H1 (cell line): ENCODE measurements around the gene MACIR. TPM values are rescaled to one million over a fixed set of nuclear protein-coding genes. Genes with fewer than 3 reads are reported as not detected.

ENCODE experiments used
- CTCF ChIA-PET: fragments of 300-600 bp; sonication (Branson Sonifier 250); formaldehyde crosslinking; loops from one replicate; lab custom pipeline; 2021; ENCODE audit not compliant: partially characterized antibody; lab: Charles Lee
- POLR2A ChIA-PET: fragments of 300-600 bp; sonication (Branson Sonifier 250); formaldehyde crosslinking; loops from one replicate; lab custom pipeline; 2021; ENCODE audit warnings: inconsistent platforms; ENCODE audit not compliant: partially characterized antibody; lab: Charles Lee
- DNase-seq, 2 experiments: peaks; one replicate each; pipeline versions ENCODE4 v3.0.0 to v3.0.0-alpha.2; 2010 to 2022; ENCODE audit warnings: low spot score in 2 of 2, low read depth in 1 of 2, mixed read lengths in 1 of 2
- FAIRE-seq: peaks from 2 replicates; lab custom pipeline; 2011; peaks lifted over from hg19 to GRCh38; lab: Jason Lieb, UNC
- H2AFZ ChIP-seq: 2 replicates; pipeline ENCODE4 v1.8.1; 2012; ENCODE audit warnings: low read length, inconsistent platforms
- H2AK5ac ChIP-seq: 2 replicates; pipeline ENCODE4 v1.6.1; 2013; ENCODE audit warnings: low read depth, low read length
- H2BK120ac ChIP-seq: replicated peaks from 2 replicates; pipeline ENCODE3; 2013; ENCODE audit warnings: low read depth, low read length, inconsistent platforms
- H2BK12ac ChIP-seq: 2 replicates; pipeline ENCODE4 v1.6.1; 2013; ENCODE audit warnings: low read depth, low read length
- H2BK15ac ChIP-seq: 2 replicates; pipeline ENCODE4 v1.6.1; 2013; ENCODE audit warnings: low read length
- H2BK20ac ChIP-seq: 2 replicates; pipeline ENCODE4 v1.6.1; 2013; ENCODE audit warnings: low read length
- H2BK5ac ChIP-seq: 2 replicates; pipeline ENCODE4 v1.6.1; 2013; ENCODE audit warnings: low read depth, low read length
- H3K14ac ChIP-seq: 2 replicates; pipeline ENCODE4 v1.6.1; 2013; ENCODE audit warnings: inconsistent platforms; ENCODE audit not compliant: insufficient read length
- H3K18ac ChIP-seq: 2 replicates; pipeline ENCODE4 v1.6.1; 2013; ENCODE audit warnings: low read length; ENCODE audit errors: extremely low read depth
- H3K23ac ChIP-seq: 2 replicates; pipeline ENCODE4 v1.6.1; 2013; ENCODE audit warnings: inconsistent platforms; ENCODE audit not compliant: insufficient read length
- H3K23me2 ChIP-seq: 2 replicates; pipeline ENCODE4 v1.6.1; 2013; ENCODE audit warnings: low read depth, low read length
- H3K27ac ChIP-seq: 2 replicates; pipeline ENCODE4 v1.6.1; 2011; ENCODE audit warnings: low read depth, low read length, inconsistent platforms
- H3K27me3 ChIP-seq, 4 experiments: replicated peaks in 1 of 4; 1 replicate in 1 of 4; 2 replicates in 3 of 4; pipeline versions ENCODE4 v1.6.1 to v1.8.1; 2011 to 2013; ENCODE audit warnings: low read length in 3 of 4, mild to moderate bottlenecking in 3 of 4, inconsistent platforms in 2 of 4, mixed read lengths in 2 of 4, moderate library complexity in 1 of 4; ENCODE audit not compliant: control insufficient read depth in 3 of 4, insufficient read depth in 3 of 4; ENCODE audit errors: extremely low read depth in 1 of 4
- H3K36me3 ChIP-seq, 4 experiments: 2 replicates each; pipeline versions ENCODE4 v1.6.1 to v1.8.1; 2011 to 2013; ENCODE audit warnings: mild to moderate bottlenecking in 4 of 4, low read length in 3 of 4, moderate library complexity in 2 of 4, control low read depth in 1 of 4, inconsistent platforms in 1 of 4; ENCODE audit not compliant: insufficient read depth in 4 of 4, control insufficient read depth in 2 of 4
- H3K4ac ChIP-seq: replicated peaks from 2 replicates; pipeline ENCODE3; 2013; ENCODE audit warnings: low read length, low read depth, mixed read lengths, inconsistent platforms; ENCODE audit not compliant: insufficient read length
- H3K4me1 ChIP-seq, 4 experiments: replicated peaks in 1 of 4; 1 replicate in 1 of 4; 2 replicates in 3 of 4; pipeline versions ENCODE4 v1.6.1 to v1.8.1; 2011 to 2013; ENCODE audit warnings: low read length in 3 of 4, inconsistent platforms in 2 of 4, mixed read lengths in 1 of 4; ENCODE audit not compliant: insufficient read depth in 4 of 4, control insufficient read depth in 3 of 4
- H3K4me2 ChIP-seq, 2 experiments: 2 replicates each; pipeline versions ENCODE4 v1.6.1 to v1.8.1; 2011 to 2013; ENCODE audit warnings: low read depth in 2 of 2, low read length in 2 of 2, control low read depth in 1 of 2, inconsistent platforms in 1 of 2, mild to moderate bottlenecking in 1 of 2; ENCODE audit not compliant: insufficient read depth in 1 of 2
- H3K4me3 ChIP-seq, 4 experiments: fragments of 200-600, 300-600 bp in 1 of 4; sonication (generic), shearing (Covaris generic), sonication (Bioruptor Twin) in 1 of 4; 2 replicates each; pipeline versions ENCODE4 v1.5.1 to v1.8.1; 2011 to 2016; ENCODE audit warnings: low read length in 4 of 4, low read depth in 3 of 4, control low read depth in 2 of 4, inconsistent platforms in 2 of 4, mild to moderate bottlenecking in 2 of 4, mixed read lengths in 1 of 4, moderate library complexity in 1 of 4; ENCODE audit not compliant: insufficient read depth in 2 of 4; ENCODE audit errors: extremely low read depth in 1 of 4
- H3K56ac ChIP-seq: replicated peaks from 2 replicates; pipeline ENCODE3; 2013; ENCODE audit warnings: low read depth, mild to moderate bottlenecking, mixed read lengths, low read length, inconsistent platforms; ENCODE audit not compliant: insufficient read length
- H3K79me1 ChIP-seq: 2 replicates; pipeline ENCODE4 v1.6.1; 2013; ENCODE audit warnings: low read depth, low read length, control low read depth
- H3K79me2 ChIP-seq, 2 experiments: 2 replicates each; pipeline versions ENCODE4 v1.6.1 to v1.8.1; 2012 to 2013; ENCODE audit warnings: low read length in 2 of 2, mild to moderate bottlenecking in 2 of 2, inconsistent platforms in 1 of 2; ENCODE audit not compliant: insufficient read depth in 2 of 2, control insufficient read depth in 1 of 2
- H3K9ac ChIP-seq, 4 experiments: replicated peaks in 1 of 4; 1 replicate in 1 of 4; 2 replicates in 3 of 4; pipeline versions ENCODE4 v1.6.1 to v1.8.1; 2011 to 2013; ENCODE audit warnings: low read depth in 3 of 4, low read length in 3 of 4, control low read depth in 2 of 4, mild to moderate bottlenecking in 2 of 4, moderate library complexity in 2 of 4, inconsistent platforms in 1 of 4; ENCODE audit errors: extremely low read depth in 1 of 4
- H3K9me3 ChIP-seq, 2 experiments: 2 replicates each; pipeline versions ENCODE4 v1.6.1 to v1.8.1; 2012 to 2013; ENCODE audit warnings: mild to moderate bottlenecking in 2 of 2, moderate library complexity in 2 of 2, control low read depth in 1 of 2, inconsistent platforms in 1 of 2, low read depth in 1 of 2, low read length in 1 of 2, mixed read lengths in 1 of 2; ENCODE audit not compliant: insufficient read depth in 2 of 2
- H4K20me1 ChIP-seq, 2 experiments: replicated peaks in 1 of 2; 2 replicates each; pipeline versions ENCODE3 to v1.8.1; 2011 to 2013; ENCODE audit warnings: inconsistent platforms in 2 of 2, low read length in 2 of 2, mild to moderate bottlenecking in 1 of 2; ENCODE audit not compliant: insufficient read depth in 2 of 2, control insufficient read depth in 1 of 2
- H4K5ac ChIP-seq: 2 replicates; pipeline ENCODE4 v1.6.1; 2013; ENCODE audit warnings: low read length, low read depth, mixed read lengths, inconsistent platforms; ENCODE audit not compliant: insufficient read length
- H4K8ac ChIP-seq: 2 replicates; pipeline ENCODE4 v1.8.0; 2013; ENCODE audit warnings: mild to moderate bottlenecking, moderate library complexity, low read length, inconsistent platforms; ENCODE audit not compliant: insufficient read depth; ENCODE audit errors: extremely low read depth
- H4K91ac ChIP-seq: replicated peaks from 2 replicates; pipeline ENCODE3; 2013; ENCODE audit warnings: low read length, mixed read lengths, inconsistent platforms; ENCODE audit not compliant: insufficient read length
- ASH2L ChIP-seq: fragments of 200-600, 300-600 bp; sonication (generic); IDR thresholded peaks from one replicate; pipeline ENCODE4 v1.7.1; 2017; ENCODE audit warnings: low read length
- CEBPB ChIP-seq: IDR thresholded peaks from 2 replicates; pipeline ENCODE4 v1.6.1; 2012; ENCODE audit warnings: low read depth, low read length
- CHD1 ChIP-seq: IDR thresholded peaks from 2 replicates; pipeline ENCODE4 v1.6.1; 2012; ENCODE audit warnings: low read depth, low read length, improper control_type of control experiment
- CHD2 ChIP-seq: IDR thresholded peaks from 2 replicates; pipeline ENCODE4 v1.6.1; 2012; ENCODE audit warnings: low read length, improper control_type of control experiment
- KDM1A ChIP-seq: fragments of 200-600, 300-600 bp; sonication (generic); IDR thresholded peaks from 2 replicates; pipeline ENCODE4 v1.7.1; 2016; ENCODE audit warnings: mild to moderate bottlenecking, low read length, borderline replicate concordance
- KDM4A ChIP-seq: IDR thresholded peaks from one replicate; pipeline ENCODE4 v1.7.1; 2012; ENCODE audit warnings: low read depth, mild to moderate bottlenecking, moderate library complexity, low read length, inconsistent platforms; ENCODE audit not compliant: severe bottlenecking
- MAFK ChIP-seq: IDR thresholded peaks from 2 replicates; pipeline ENCODE4 v1.6.1; 2012; ENCODE audit warnings: low read depth, mild to moderate bottlenecking, improper control_type of control experiment, low read length
- POLR2A ChIP-seq, 2 experiments: IDR thresholded peaks; 1 replicate in 1 of 2; 2 replicates in 1 of 2; pipeline ENCODE4 v1.6.1; 2011; ENCODE audit warnings: low read depth in 2 of 2, low read length in 2 of 2, mild to moderate bottlenecking in 2 of 2; ENCODE audit errors: control extremely low read depth in 1 of 2
- RAD21 ChIP-seq, 2 experiments: IDR thresholded peaks in 1 of 2; conservative IDR thresholded peaks in 1 of 2; 2 replicates each; pipeline ENCODE4 v1.6.1; 2011; ENCODE audit warnings: low read depth in 2 of 2, low read length in 2 of 2, improper control_type of control experiment in 1 of 2, inconsistent platforms in 1 of 2, mild to moderate bottlenecking in 1 of 2, moderate library complexity in 1 of 2
- SIN3A ChIP-seq, 2 experiments: IDR thresholded peaks in 1 of 2; conservative IDR thresholded peaks in 1 of 2; 2 replicates each; pipeline ENCODE4 v1.6.1; 2011 to 2012; ENCODE audit warnings: low read length in 2 of 2, improper control_type of control experiment in 1 of 2, low read depth in 1 of 2, mild to moderate bottlenecking in 1 of 2
- SIRT6 ChIP-seq: IDR thresholded peaks from one replicate; pipeline ENCODE4 v1.7.1; 2012; ENCODE audit warnings: low read length, inconsistent platforms
- TAF7 ChIP-seq: optimal IDR thresholded peaks from 2 replicates; pipeline ENCODE3; 2011; ENCODE audit warnings: low read depth, mild to moderate bottlenecking, inconsistent platforms, low read length, moderate library complexity, borderline replicate concordance
- TBP ChIP-seq: IDR thresholded peaks from 2 replicates; pipeline ENCODE4 v1.6.1; 2011; ENCODE audit warnings: low read depth, low read length, improper control_type of control experiment
- WGBS, 2 experiments: shearing (Covaris generic) in 1 of 2; methylation state at CpG; one replicate each; pipeline versions ENCODE4 v1.1.6 to v1.1.7; 2013 to 2015; ENCODE audit warnings: low lambda C conversion rate in 2 of 2, mixed read lengths in 2 of 2, inconsistent platforms in 1 of 2, low coverage in 1 of 2, missing lambda C conversion rate in 1 of 2; ENCODE audit not compliant: insufficient replicate concordance in 2 of 2, insufficient coverage in 1 of 2, insufficient read length in 1 of 2; ENCODE audit errors: extremely low coverage in 1 of 2, missing lambda C conversion rate in 1 of 2; 5-methylcytosine and 5-hydroxymethylcytosine counted together
- polyA plus RNA-seq, 7 experiments: library from polyadenylated mRNA; depleted of rRNA in 3 of 7; stranded (reverse) in 5 of 7; unstranded in 2 of 7; fragments of >200 nt in 5 of 7; fragments of 200-250 nt in 2 of 7; gene quantifications; 1 replicate in 5 of 7; 2 replicates in 1 of 7; 4 replicates in 1 of 7; pipeline versions ENCODE4 v1.2.1 to v1.2.3, GENCODE V29; 2011 to 2013; ENCODE audit warnings: missing spikeins in 2 of 7, mixed read lengths in 2 of 7
- total RNA-seq: library from RNA; stranded (reverse); fragmentation: NEBNext Ultra II Directional; extraction: Animal tissue kit (Norgen Biotek cat#: 25700); gene quantifications from 2 replicates; pipeline ENCODE4 v1.2.1, GENCODE V29; 2021
- TF ChIP-seq, protein P1 (sequence below): IDR thresholded peaks from 2 replicates; pipeline ENCODE4 v1.6.1; 2012; ENCODE audit warnings: low read length, inconsistent platforms

MACIR gene
- total and polyA plus RNA-seq, 2 of the 8 experiments (the other 6 are each of a cell fraction or from before 2014, with no cell fraction given), result 8.0 to 19.2 TPM

DNA sequence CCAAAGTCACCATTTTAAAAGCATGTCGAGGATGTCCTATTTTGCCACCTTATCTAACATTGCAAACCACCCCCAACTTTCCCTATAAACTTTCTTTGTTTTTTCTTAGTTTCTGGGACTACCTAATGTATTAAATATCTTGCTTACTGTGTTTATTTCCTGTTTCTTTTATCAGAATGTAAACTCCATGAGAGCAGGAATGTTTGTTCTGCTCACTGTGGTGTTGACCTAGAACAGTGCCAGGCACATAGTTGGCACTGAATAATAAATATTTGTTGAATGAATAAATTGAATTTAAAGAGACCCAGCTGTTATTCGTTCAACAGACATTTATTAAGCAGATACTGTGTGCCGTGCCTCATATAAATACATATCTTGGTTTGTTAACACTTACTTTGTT, 35.2 kb downstream of the MACIR start:
- no peak overlapping the region for H2AFZ ChIP-seq
- no peak overlapping the region for H2BK5ac ChIP-seq
- H3K36me3 ChIP-seq, result no peaks in the 10 kb centered on the region
- peaks cover 0 to 7% (median 1%) of the 10 kb centered on the region in 4 experiments; a peak in 2 of 7 replicates for H3K4me1 ChIP-seq
- H3K4me3 ChIP-seq, result no peak overlapping the region
- FAIRE-seq, result no peak
- H3K14ac ChIP-seq, result no peak overlapping the region
- H3K23me2 ChIP-seq, result no peaks in the 10 kb centered on the region
- ChIA-PET POLR2A (no interaction called here), CTCF (interaction anchor here (1.4 kb wide), 1 partner anchor 70 kb away, joined by 4 read pairs; no protein-coding TSS in a partner anchor)
- no peak overlapping the region for H4K8ac ChIP-seq
- H3K79me1 ChIP-seq, result no peaks in the 10 kb centered on the region
- H3K23ac ChIP-seq, result no peak overlapping the region
- no peak overlapping the region for H2AK5ac ChIP-seq
- no peaks in the 10 kb centered on the region for H3K79me2 ChIP-seq
- no peak overlapping the region for H4K91ac ChIP-seq
- H3K56ac ChIP-seq, result no peak overlapping the region
- H3K9me3 ChIP-seq, result no peaks in the 10 kb centered on the region
- H3K4ac ChIP-seq, result no peak overlapping the region
- no peak overlapping the region for H3K4me2 ChIP-seq
- no peak overlapping the region for H2BK12ac ChIP-seq
- H3K27ac ChIP-seq, result no peak overlapping the region
- no peak for DNase-seq
- H3K27me3 ChIP-seq, result no peaks in the 10 kb centered on the region
- H4K20me1 ChIP-seq, result no peaks in the 10 kb centered on the region
- H2BK20ac ChIP-seq, result no peak overlapping the region
- no peak overlapping the region for H3K9ac ChIP-seq
- WGBS, 2 experiments, result 95% methylated on average over 3 of the region's 3 CpGs; no CpG with 5 or more reads in 1 of the 2 experiments
- no peak overlapping the region for H3K18ac ChIP-seq
- H2BK15ac ChIP-seq, result no peak overlapping the region
- H4K5ac ChIP-seq, result no peak overlapping the region
- H2BK120ac ChIP-seq, result no peak overlapping the region
- TF ChIP-seq MAFK, result no peak
- TF ChIP-seq KDM1A, result no peak
- no peak for TF ChIP-seq RAD21 (IDR thresholded peaks at IDR 0.05 in 1 of 2, conservative IDR thresholded peaks at IDR 0.05 in 1 of 2; ENCODE audit: low read depth in 2 of 2, low read length in 2 of 2)
- TF ChIP-seq CEBPB, result no peak
- TF ChIP-seq TBP, result no peak
- TF ChIP-seq, protein P1, sequence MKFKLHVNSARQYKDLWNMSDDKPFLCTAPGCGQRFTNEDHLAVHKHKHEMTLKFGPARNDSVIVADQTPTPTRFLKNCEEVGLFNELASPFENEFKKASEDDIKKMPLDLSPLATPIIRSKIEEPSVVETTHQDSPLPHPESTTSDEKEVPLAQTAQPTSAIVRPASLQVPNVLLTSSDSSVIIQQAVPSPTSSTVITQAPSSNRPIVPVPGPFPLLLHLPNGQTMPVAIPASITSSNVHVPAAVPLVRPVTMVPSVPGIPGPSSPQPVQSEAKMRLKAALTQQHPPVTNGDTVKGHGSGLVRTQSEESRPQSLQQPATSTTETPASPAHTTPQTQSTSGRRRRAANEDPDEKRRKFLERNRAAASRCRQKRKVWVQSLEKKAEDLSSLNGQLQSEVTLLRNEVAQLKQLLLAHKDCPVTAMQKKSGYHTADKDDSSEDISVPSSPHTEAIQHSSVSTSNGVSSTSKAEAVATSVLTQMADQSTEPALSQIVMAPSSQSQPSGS, result no peak
- no peak for TF ChIP-seq POLR2A (IDR thresholded peaks at IDR 0.05; ENCODE audit: control extremely low read depth in 1 of 2, low read depth in 2 of 2, low read length in 2 of 2)
- TF ChIP-seq CHD1, result no peak
- no peak for TF ChIP-seq CHD2
- TF ChIP-seq SIRT6, result no peak
- no peak for TF ChIP-seq TAF7
- no peak for TF ChIP-seq SIN3A (conservative IDR thresholded peaks at IDR 0.05 in 1 of 2, IDR thresholded peaks at IDR 0.05 in 1 of 2; ENCODE audit: low read depth in 1 of 2, low read length in 2 of 2)
- TF ChIP-seq ASH2L, result no peak
- no peak for TF ChIP-seq KDM4A
